WTC11 (cell line): ENCODE data around the gene KRT7. TPM values are rescaled to one million over a fixed set of nuclear protein-coding genes. Genes with fewer than 3 reads are reported as not detected.
"Not testable (repeated sequence)": the region's sequence is repeated elsewhere in the genome, so short reads cannot be mapped to it uniquely, and the experiment has no call there.

Source experiments
- ATAC-seq: fragments of 200-7000 bp; cut with Tn5 transposase; 2 replicates; pipeline ENCODE4 v1.10.0; 2021; ENCODE audit warnings: mild to moderate bottlenecking, moderate library complexity
- CTCF ChIA-PET: fragments of 300-600 bp; sonication (Branson Sonifier 250); formaldehyde crosslinking; loops from one replicate; lab custom pipeline; 2021; ENCODE audit warnings: antibody characterized with exemption; lab: Charles Lee
- POLR2A ChIA-PET: fragments of 350-600 bp; sonication (Branson Sonifier 250); formaldehyde crosslinking; loops from one replicate; lab custom pipeline; 2021; ENCODE audit warnings: antibody characterized with exemption; lab: Charles Lee
- DNase-seq: peaks from one replicate; pipeline ENCODE4 v3.0.0; 2021; ENCODE audit warnings: low spot score
- H3K27ac Mint-ChIP-seq: 2 replicates; pipeline ENCODE4 v1.8.0; 2021; ENCODE audit warnings: mixed read lengths
- H3K27me3 Mint-ChIP-seq: 2 replicates; pipeline ENCODE4 v1.8.0; 2021; ENCODE audit warnings: low read depth, mild to moderate bottlenecking, moderate library complexity, mixed read lengths
- H3K36me3 Mint-ChIP-seq: 2 replicates; pipeline ENCODE4 v1.8.0; 2021; ENCODE audit warnings: mixed read lengths
- H3K4me1 Mint-ChIP-seq: 2 replicates; pipeline ENCODE4 v1.8.0; 2022; ENCODE audit warnings: mixed read lengths
- H3K4me3 Mint-ChIP-seq: 2 replicates; pipeline ENCODE4 v1.8.0; 2021; ENCODE audit warnings: mild to moderate bottlenecking, moderate library complexity, mixed read lengths
- H3K9me3 Mint-ChIP-seq: 2 replicates; pipeline ENCODE4 v1.8.0; 2021; ENCODE audit warnings: mixed read lengths
- ATF1 ChIP-seq: sonication (generic); formaldehyde crosslinking; IDR thresholded peaks from 2 replicates; pipeline ENCODE4 v1.8.1; 2023; ENCODE audit warnings: mild to moderate bottlenecking, moderate library complexity, missing genetic modification reagents
- CBFB ChIP-seq: sonication (generic); formaldehyde crosslinking; IDR thresholded peaks from 2 replicates; pipeline ENCODE4 v1.8.1; 2022; ENCODE audit warnings: mild to moderate bottlenecking, low read depth, missing genetic modification reagents
- CREB1 ChIP-seq: sonication (generic); formaldehyde crosslinking; IDR thresholded peaks from 2 replicates; pipeline ENCODE4 v1.8.0; 2023; ENCODE audit warnings: mild to moderate bottlenecking, missing genetic modification reagents
- EMX1 ChIP-seq: fragments of 250-450 bp; sonication (Bioruptor Pico); IDR thresholded peaks from 2 replicates; pipeline ENCODE4 v1.8.0; 2021; ENCODE audit warnings: mild to moderate bottlenecking
- ESRRA ChIP-seq: sonication (generic); formaldehyde crosslinking; IDR thresholded peaks from 2 replicates; pipeline ENCODE4 v1.8.1; 2022; ENCODE audit warnings: mild to moderate bottlenecking, missing genetic modification reagents, borderline replicate concordance
- HMGA2 ChIP-seq: fragments of 250-450 bp; sonication (Bioruptor Pico); IDR thresholded peaks from 2 replicates; pipeline ENCODE4 v1.4.0; 2021; ENCODE audit warnings: mild to moderate bottlenecking, moderate library complexity
- NFATC4 ChIP-seq: fragments of 250-450 bp; sonication (Bioruptor Pico); IDR thresholded peaks from 2 replicates; pipeline ENCODE4 v1.9.0; 2021; ENCODE audit warnings: mild to moderate bottlenecking
- ZNF121 ChIP-seq: sonication (generic); formaldehyde crosslinking; IDR thresholded peaks from 2 replicates; pipeline ENCODE4 v1.8.0; 2023; ENCODE audit warnings: missing genetic modification reagents
- ZNF317 ChIP-seq: sonication (generic); formaldehyde crosslinking; IDR thresholded peaks from 2 replicates; pipeline ENCODE4 v1.8.1; 2023; ENCODE audit warnings: low read depth, mild to moderate bottlenecking, moderate library complexity, missing genetic modification reagents, borderline replicate concordance
- total RNA-seq: library from RNA; stranded (reverse); gene quantifications from 3 replicates; pipeline ENCODE4 v1.2.3, GENCODE V29; 2021
- TF ChIP-seq, protein P1 (sequence below): sonication (generic); formaldehyde crosslinking; IDR thresholded peaks from 2 replicates; pipeline ENCODE4 v1.8.1; 2022; ENCODE audit warnings: low read depth, mild to moderate bottlenecking, moderate library complexity, missing genetic modification reagents, borderline replicate concordance
- TF ChIP-seq, protein P2 (sequence below): fragments of 250-450 bp; sonication (Bioruptor Pico); IDR thresholded peaks from 2 replicates; pipeline ENCODE4 v1.9.0; 2021; ENCODE audit warnings: mild to moderate bottlenecking

KRT7 gene
- total RNA-seq, 1 experiment from 2014 or later: 10.6 TPM

DNA sequence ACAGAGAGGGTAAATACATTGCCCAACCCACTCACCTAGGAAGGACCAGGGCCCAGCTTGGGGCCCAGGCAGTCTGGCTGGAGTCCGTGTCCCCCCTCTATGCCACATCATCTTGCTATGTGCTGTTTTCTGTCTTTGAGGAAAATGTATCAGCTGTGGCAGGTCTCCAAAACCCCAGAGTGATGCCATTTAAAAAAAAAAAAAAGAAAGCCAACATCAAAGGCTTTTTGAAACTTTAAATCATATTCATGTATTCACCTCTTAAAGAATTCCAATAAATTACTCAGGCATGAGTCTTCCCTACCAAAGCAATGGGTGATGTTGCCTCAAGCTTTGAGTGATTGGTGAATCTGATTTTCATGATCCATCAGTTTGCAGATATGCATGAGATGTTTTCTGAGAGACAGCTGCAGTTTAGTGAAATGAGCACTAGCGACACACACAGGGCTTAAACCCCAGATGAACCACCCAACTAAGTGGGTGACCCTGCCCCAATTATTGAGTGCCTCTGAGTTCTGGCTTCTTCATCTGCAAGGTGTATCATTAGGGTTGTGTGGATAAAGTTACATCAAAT, 52.2 kb downstream of the KRT7 start:
- Mint-ChIP-seq H3K9me3 (no peaks in the 10 kb centered on the region), H3K27ac (no peak overlapping the region), H3K36me3 (no peaks in the 10 kb centered on the region), H3K4me3 (no peak overlapping the region), H3K27me3 (no peaks in the 10 kb centered on the region), H3K4me1 (peaks cover 11% of the 10 kb centered on the region)
- ATAC-seq: no peak
- DNase-seq: no peak
- POLR2A ChIA-PET: interaction anchor here (0.7 kb wide), 1 partner anchor 582 kb away, joined by 4 read pairs; no protein-coding TSS in a partner anchor
- CTCF ChIA-PET: interaction anchor here (0.7 to 1.7 kb wide), 2 partner anchors 64 to 442 kb away, joined by 4 to 7 read pairs; no protein-coding TSS in a partner anchor
- TF ChIP-seq ATF1: no peak

DNA sequence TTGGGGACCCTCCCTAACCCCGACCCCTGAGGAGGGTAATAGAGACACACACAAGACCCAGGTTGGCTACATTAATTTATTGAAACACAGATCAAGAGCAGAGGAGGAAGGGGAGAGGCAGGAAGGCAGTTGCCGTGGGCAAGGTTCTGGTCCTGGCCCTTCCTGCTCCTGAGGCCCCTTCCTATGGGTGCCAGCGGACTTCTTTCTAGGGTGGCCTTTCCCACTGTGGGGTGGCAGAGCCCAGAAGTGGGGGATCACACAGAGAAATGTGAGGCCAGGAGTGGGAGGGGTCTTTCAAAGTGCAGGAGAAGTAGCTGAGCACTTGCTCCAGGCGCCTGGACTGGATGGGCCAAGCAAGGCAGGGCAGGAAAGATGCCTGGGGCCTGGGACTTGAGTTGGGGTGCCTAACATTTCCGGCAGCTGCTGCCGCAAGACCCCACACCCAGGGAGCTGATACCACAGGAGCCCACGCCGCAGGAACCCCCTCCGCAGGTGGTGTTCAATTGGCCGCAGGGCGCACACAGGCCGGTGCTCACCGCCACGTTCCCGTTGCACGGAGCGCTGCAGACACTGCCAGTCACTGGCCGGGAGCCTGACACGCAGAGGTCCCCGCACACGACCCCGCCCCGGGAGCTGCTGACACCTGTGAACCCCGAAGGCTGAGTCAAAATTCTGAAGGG, 52.9 kb downstream of the KRT7 start:
- TF ChIP-seq HMGA2 (CRISPR knock-in tag) (no peak), CBFB (CRISPR knock-in tag) (no peak), ZNF317 (CRISPR knock-in tag) (no peak), ESRRA (no peak), EMX1 (CRISPR knock-in tag) (no peak), ZNF121 (no peak), CREB1 (CRISPR knock-in tag) (no peak), NFATC4 (CRISPR knock-in tag) (no peak)
- TF ChIP-seq, protein P1, sequence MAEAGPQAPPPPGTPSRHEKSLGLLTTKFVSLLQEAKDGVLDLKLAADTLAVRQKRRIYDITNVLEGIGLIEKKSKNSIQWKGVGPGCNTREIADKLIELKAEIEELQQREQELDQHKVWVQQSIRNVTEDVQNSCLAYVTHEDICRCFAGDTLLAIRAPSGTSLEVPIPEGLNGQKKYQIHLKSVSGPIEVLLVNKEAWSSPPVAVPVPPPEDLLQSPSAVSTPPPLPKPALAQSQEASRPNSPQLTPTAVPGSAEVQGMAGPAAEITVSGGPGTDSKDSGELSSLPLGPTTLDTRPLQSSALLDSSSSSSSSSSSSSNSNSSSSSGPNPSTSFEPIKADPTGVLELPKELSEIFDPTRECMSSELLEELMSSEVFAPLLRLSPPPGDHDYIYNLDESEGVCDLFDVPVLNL: no peak
- TF ChIP-seq, protein P2, sequence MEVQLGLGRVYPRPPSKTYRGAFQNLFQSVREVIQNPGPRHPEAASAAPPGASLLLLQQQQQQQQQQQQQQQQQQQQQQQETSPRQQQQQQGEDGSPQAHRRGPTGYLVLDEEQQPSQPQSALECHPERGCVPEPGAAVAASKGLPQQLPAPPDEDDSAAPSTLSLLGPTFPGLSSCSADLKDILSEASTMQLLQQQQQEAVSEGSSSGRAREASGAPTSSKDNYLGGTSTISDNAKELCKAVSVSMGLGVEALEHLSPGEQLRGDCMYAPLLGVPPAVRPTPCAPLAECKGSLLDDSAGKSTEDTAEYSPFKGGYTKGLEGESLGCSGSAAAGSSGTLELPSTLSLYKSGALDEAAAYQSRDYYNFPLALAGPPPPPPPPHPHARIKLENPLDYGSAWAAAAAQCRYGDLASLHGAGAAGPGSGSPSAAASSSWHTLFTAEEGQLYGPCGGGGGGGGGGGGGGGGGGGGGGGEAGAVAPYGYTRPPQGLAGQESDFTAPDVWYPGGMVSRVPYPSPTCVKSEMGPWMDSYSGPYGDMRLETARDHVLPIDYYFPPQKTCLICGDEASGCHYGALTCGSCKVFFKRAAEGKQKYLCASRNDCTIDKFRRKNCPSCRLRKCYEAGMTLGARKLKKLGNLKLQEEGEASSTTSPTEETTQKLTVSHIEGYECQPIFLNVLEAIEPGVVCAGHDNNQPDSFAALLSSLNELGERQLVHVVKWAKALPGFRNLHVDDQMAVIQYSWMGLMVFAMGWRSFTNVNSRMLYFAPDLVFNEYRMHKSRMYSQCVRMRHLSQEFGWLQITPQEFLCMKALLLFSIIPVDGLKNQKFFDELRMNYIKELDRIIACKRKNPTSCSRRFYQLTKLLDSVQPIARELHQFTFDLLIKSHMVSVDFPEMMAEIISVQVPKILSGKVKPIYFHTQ: no peak
- H3K27ac Mint-ChIP-seq: no peak overlapping the region
- CTCF ChIA-PET: interaction anchor here (0.5 to 1.8 kb wide), 9 partner anchors 11 to 1455 kb away, joined by 3 to 6 read pairs (median 4); partner anchors contain the start of genes KRT7 and KRT86
- peaks cover 11% of the 10 kb centered on the region for H3K4me1 Mint-ChIP-seq
- no peak overlapping the region for H3K4me3 Mint-ChIP-seq
- DNase-seq (no peak), ATAC-seq (no peak)
- H3K9me3 Mint-ChIP-seq: no peaks in the 10 kb centered on the region
- no peaks in the 10 kb centered on the region for H3K36me3 Mint-ChIP-seq
- POLR2A ChIA-PET: interaction anchor here (0.6 kb wide), 1 partner anchor 94 kb away, joined by 5 read pairs; the partner anchor contains the start of gene KRT80
- no peaks in the 10 kb centered on the region for H3K27me3 Mint-ChIP-seq

DNA sequence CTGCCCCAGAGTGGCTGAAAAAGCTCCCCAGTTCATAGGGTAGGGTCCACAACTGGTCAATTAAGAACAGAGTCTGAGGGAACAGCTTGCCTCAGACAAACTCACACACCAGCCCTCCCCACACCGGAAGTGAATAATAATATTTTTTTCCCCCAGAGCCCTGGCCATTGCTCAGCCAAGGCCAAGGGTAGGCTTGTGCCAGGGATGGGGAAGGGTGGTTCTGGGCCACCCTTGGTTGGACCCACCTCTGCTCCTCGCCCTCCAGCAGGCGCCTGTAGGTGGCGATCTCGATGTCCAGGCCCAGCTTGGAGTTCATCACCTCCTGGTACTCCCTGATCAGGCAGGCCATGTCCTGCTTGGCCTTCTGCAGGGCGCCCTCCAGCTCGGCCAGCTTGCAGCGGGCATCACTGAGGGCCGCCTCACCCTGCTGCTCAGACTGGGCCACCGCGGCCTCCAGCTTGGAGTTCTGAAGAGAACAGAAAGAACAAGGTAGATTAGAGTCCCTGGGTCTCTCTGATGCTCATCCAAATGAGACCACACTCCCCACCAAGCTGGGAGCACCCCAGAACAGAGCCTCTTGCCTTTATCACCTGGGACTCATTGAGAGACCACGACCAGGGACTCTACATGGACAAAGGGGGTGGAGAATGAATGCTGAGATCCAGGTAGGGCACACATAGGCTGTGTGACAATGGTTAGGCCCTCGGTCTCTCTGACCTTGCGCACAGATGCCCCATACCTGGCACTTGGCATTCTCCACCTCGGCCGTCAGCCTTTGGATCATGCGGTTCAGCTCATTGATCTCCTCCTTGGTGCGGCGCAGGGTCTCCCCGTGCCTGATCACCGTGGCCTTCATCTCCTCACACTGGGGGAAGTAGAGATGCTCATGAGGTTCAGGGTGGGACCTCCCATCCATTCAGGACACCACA, 54.1 kb downstream of the KRT7 start:
- not testable (repeated sequence) for DNase-seq, H3K27ac Mint-ChIP-seq, H3K9me3 Mint-ChIP-seq, H3K27me3 Mint-ChIP-seq, H3K4me3 Mint-ChIP-seq, H3K36me3 Mint-ChIP-seq
- ChIA-PET CTCF (interaction anchor here (0.5 to 1.8 kb wide), 11 partner anchors 8 to 1454 kb away, joined by 3 to 6 read pairs (median 4); partner anchors contain the start of genes KRT7 and KRT86), POLR2A (interaction anchor here (0.6 kb wide), 1 partner anchor 95 kb away, joined by 5 read pairs; the partner anchor contains the start of gene KRT80)
- H3K4me1 Mint-ChIP-seq: peaks cover 11% of the 10 kb centered on the region
- peak; percentile 65 for ATAC-seq

DNA sequence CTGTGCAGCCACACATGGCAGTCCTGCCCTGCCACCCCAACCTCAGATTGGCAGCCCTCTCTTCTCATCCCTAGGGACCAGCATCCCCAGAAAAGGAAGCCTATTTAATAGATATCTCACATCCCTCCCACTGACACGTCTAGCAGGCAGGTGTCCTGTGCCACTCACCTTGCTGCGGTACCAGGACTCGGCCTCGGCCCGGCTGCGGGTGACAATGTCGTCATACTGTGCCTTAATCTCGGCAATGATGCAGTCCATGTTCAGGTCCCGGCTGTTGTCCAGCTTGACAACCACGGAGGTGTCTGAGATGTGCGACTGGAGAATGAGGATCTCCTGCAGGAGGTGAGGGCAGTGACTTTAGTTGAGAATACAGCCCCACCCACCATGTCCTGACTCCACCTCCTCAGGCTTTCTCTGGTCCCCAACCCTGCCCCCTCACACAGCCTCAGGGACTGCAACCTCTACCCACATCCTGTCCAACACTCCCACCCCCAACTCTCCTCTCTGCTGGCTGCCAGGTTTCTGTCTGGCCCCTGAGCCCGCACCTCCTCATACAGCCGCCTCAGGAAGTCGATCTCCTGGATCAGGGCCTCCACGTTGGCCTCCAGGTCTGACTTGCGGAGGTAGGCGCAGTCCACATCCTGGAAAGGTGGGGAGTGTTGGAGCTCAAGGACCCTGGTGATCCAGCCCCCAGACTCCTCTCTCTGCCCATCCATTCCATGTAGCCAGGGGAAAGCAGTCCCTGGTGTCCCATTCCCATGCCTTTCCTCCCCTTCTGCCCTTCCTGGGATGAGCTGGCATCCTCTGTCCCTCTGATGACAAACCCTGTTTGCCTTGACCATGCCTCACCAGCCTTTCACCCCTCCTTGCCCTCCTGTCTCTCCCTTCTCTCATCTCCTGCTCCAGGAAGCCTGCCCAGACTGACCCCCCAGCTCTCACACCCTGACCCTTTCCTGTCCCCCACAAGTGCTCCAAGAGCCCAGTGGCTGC, 55.1 kb downstream of the KRT7 start:
- H3K27ac Mint-ChIP-seq, H3K4me3 Mint-ChIP-seq, DNase-seq, POLR2A ChIA-PET, H3K36me3 Mint-ChIP-seq, H3K9me3 Mint-ChIP-seq, H3K27me3 Mint-ChIP-seq: not testable (repeated sequence)
- peaks cover 11% of the 10 kb centered on the region for H3K4me1 Mint-ChIP-seq
- CTCF ChIA-PET: interaction anchor here (1.1 to 1.5 kb wide), 2 partner anchors 9 to 62 kb away, joined by 4 read pairs; no protein-coding TSS in a partner anchor
- peak; percentile 87 for ATAC-seq

DNA sequence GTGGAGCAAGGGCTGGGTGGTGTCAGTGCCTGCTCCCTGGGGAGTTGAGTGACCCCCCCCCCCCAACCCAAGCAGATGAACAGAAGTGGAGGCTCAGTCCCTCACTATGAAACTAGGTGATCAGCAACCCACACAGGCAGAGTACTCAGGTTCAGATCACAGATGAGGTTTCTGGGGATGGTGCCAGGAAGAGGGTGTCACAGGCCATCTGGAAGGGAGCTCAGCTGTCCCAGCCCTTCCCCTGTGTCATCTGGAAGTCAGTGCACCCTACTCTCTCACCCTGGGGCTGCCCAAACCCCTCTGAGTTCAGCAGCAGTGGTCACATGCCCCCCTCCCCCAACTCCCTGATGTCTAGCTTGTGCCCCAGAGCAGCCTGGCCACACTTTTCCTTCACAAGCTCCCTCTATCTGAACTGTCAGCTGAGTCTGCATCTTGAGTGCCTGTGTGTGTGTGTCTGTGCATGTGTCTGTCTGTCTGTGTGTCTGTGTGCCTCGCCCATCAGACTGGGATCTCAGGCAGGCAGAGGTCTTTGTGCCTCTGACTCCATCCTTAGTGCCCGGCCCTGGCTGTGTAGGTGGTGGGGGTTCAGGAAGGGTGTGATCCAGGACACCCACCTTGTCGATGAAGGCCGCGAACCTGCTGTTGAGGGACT, 57.6 kb downstream of the KRT7 start:
- H3K9me3 Mint-ChIP-seq, H3K27ac Mint-ChIP-seq, ATAC-seq, POLR2A ChIA-PET, DNase-seq, H3K27me3 Mint-ChIP-seq, H3K36me3 Mint-ChIP-seq, H3K4me3 Mint-ChIP-seq, CTCF ChIA-PET: not testable (repeated sequence)
- peaks cover 11% of the 10 kb centered on the region for H3K4me1 Mint-ChIP-seq
